Stimulated activated CD8-positive, alpha-beta memory T cell treated with anti-CD3 and anti-CD28 coated beads, Interleukin-7, amount 100 ng/mL, for 48 hours (primary cell): ENCODE data around the gene LBX2.
"Not testable (repeated sequence)": the region's sequence is repeated elsewhere in the genome, so short reads cannot be mapped to it uniquely, and the experiment has no call there.

Experiments
- DNase-seq, 2 donors: peaks; one replicate each; pipeline ENCODE4 v3.0.0-alpha.2; 2020; ENCODE audit warnings: low read depth in 1 of 2; ENCODE audit errors: extremely low read depth in 1 of 2

The LBX2 gene

DNA sequence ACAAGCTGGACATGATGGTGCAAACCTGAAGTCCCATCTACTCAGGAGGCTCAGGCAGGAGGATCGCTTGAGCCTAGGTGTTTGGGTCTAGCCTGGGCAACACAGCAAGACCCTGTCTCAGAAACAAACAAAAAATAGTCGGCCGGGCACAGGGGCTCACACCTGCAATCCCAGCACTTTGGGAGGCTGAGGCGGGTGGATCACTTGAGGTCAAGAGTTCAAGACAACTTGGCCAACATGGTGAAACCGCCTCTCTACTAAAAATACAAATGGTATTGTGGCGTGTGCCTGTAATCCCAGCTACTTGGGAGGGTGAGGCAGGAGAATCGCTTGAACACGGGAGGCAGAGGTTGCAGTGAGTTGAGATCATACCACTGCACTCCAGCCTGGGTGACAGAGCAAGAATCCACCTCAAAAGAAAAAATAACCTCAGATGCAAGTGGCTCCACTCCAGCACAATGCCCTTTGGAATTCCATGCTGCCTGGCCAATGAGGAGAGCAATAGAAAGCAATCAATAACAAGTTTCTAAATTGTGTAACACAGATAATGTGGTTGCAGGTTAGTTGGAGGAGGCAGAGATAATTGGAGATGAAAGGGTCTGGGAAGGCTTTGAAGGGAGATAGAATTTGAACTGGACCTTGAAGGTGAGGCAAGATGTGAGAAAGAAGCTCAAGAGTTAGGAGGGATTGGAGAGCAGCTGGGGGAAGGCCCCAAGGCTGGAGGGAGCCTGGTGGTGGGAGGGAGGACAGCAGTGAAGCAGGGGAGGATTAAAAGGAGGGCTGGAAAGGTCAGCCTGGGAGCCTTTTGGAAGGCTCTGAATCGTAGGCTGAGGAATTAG lies 10.5 kb downstream of the LBX2 start:
- no peak for DNase-seq

DNA sequence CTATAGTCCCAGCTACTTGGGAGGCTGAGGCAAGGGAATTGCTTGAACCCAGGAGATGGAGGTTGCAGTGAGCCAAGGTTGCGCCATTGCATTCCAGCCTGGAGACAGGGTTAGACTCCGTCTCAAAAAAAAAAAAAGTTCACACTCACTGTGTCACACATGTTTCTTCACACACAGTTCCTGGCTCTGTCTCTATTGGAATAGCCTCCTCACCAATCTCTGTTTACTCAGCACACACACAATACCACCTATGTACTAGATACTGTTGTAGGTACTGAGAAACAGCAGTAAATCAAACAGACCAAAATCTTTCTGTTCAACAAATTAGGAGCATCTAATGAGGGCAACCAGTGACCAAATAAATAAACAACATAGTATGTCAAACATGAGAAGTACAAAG lies 13.3 kb downstream of the LBX2 start:
- DNase-seq: no peak

GRCh38 chr2:74483675-74484164 lies 15.7 kb downstream of the LBX2 start:
- DNase-seq: not testable (repeated sequence)

GRCh38 chr2:74482801-74483674 lies 16.4 kb downstream of the LBX2 start, which contains the start of the genes CCDC142 and TTC31:
CCDC142 (minus strand) TSS chr2:74482998; CDS start chr2:74482837, 161 bp downstream.
TTC31 (plus strand) TSS chr2:74483081; CDS start chr2:74483096, 15 bp downstream.
- DNase-seq: peak; percentile 77 to 93

DNA sequence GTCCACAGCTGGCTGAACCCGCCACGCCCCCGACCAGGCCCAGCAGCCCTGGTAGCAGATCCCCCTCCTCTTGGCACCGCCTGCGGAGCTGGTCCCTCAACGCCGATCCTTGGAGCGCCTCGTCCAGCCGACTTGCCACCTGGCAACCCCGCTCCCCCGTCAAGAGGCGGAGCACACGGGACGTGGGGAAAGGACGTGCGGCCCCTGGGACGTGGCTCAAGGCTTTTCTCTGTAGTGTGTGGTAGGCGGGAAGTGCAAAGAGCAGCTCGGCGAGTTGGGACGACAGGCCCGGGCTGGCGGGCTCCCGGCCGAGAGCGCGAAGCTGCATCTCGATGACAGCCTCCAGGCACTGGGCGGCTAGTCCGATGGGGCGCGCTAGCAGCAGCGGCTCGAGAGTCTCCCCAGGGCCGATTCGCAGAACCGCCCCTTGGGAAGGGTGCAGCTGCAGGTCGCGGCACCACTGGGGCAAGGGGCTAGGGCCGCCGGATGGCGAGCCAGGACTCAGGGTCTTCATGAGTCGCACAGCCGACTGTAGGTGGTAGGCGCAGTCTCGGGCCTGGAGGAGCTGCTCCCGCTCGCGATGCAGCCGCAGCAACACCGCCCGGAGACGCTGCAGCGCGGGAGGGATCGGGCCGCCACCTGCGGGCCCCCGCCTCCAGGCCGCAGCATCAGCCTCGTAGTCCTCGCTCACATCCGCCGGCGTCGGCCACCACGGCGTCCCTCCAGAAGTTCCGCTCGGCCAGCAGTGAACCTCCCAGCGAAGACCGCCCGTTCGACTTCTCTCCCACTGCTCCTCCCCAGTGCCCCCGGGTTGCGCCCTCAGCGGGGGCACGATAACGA lies 17.2 kb downstream of the LBX2 start:
- peak in 1 of 2 donors; percentile 39 for DNase-seq

- no peak for DNase-seq
Measured at GRCh38 chr2:74481431-74481830, 18.0 kb downstream of the LBX2 start.

DNA sequence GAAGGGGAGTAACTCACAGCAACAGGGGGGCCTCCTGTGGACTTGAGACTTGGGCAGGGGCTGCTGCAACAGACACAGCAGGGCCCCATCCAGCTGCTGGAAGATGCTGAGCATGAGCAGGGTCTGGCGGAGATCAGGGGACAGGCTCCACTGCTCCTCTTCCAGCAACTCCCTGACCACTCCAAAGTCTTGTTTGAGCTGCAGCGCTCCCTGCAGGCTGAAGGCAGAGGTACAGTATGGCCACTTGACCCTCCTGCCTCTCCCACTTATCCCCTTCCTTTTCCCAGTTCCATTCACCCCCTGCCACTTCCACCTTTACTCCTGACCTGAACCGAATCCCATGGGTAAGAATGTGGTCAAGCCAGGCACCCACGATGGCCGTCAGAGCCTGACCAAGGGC lies 24.5 kb downstream of the LBX2 start:
- DNase-seq: no peak

GRCh38 chr2:74474481-74474880 lies 24.9 kb downstream of the LBX2 start:
- DNase-seq: no peak

DNA sequence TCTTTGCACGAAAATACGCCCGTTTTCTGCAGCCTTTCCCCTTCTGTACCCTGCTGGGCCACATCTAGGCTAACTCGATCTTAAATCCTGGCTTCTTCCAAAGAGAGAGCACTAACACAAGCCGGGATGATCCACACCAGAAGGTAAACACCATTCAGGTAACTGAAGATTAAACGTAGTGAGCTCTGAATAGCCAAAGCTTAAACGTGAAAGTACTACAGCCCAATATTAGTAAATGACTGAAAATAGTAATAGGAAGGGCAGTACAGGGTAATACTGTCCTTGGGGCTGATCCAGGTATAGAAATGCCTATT lies 26.5 kb downstream of the LBX2 start:
- DNase-seq: no peak

GRCh38 chr2:74472086-74472944 lies 27.1 kb downstream of the LBX2 start, which contains the start of gene MRPL53:
MRPL53 (minus strand) TSS chr2:74472680; CDS start chr2:74472660, 20 bp downstream.
- DNase-seq: peak; percentile 84 to 91

GRCh38 chr2:74471332-74472065 lies 27.9 kb downstream of the LBX2 start:
- no peak for DNase-seq

- not testable (repeated sequence) for DNase-seq
Measured at GRCh38 chr2:74470742-74471141, 28.7 kb downstream of the LBX2 start.

- no peak for DNase-seq
Measured at GRCh38 chr2:74464406-74464805, 35.0 kb downstream of the LBX2 start.

- DNase-seq: no peak
Measured at GRCh38 chr2:74462786-74463105, 36.7 kb downstream of the LBX2 start.

GRCh38 chr2:74462054-74462785 lies 37.2 kb downstream of the LBX2 start:
- no peak for DNase-seq

- no peak for DNase-seq
Measured at GRCh38 chr2:74461187-74462053, 38.0 kb downstream of the LBX2 start.

DNA sequence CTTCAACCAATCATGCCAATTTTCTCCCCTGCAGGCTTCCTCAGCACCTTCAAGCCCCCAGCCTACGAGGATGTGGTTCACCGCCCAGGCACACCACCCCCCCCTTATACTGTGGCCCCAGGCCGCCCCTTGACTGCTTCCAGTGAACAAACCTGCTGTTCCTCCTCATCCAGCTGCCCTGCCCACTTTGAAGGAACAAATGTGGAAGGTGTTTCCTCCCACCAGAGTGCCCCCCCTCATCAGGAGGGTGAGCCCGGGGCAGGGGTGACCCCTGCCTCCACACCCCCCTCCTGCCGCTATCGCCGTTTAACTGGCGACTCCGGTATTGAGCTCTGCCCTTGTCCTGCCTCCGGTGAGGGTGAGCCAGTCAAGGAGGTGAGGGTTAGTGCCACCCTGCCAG lies 39.2 kb downstream of the LBX2 start:
- DNase-seq: not testable (repeated sequence)
